Upper lobe of left lung (tissue), 4 donors: ENCODE data around the gene TMPRSS4.

Experiments used
- CTCF ChIP-seq, 6 experiments: fragments of 450-650 bp in 4 of 6; fragments of 200-600 bp in 2 of 6; sonication (generic) in 2 of 6; IDR thresholded peaks; one replicate each; pipeline ENCODE4 v1.5.1; 2016 to 2019; ENCODE audit warnings: antibody characterized with exemption in 6 of 6
- EP300 ChIP-seq, 4 donors: sonication (generic); formaldehyde crosslinking; IDR thresholded peaks; one replicate each; pipeline ENCODE4 v1.5.1; 2017; ENCODE audit warnings: antibody characterized with exemption in 4 of 4, control low read depth in 2 of 4
- POLR2A ChIP-seq, 4 donors: fragments of 450-650 bp; IDR thresholded peaks; one replicate each; pipeline ENCODE4 v1.5.1; 2016 to 2017; ENCODE audit warnings: antibody characterized with exemption in 4 of 4, mild to moderate bottlenecking in 2 of 4
- POLR2AphosphoS5 ChIP-seq, 2 donors: sonication (generic); formaldehyde crosslinking; IDR thresholded peaks; one replicate each; pipeline ENCODE4 v1.5.1; 2017; ENCODE audit warnings: antibody characterized with exemption in 2 of 2

- TF ChIP-seq POLR2AphosphoS5 (IDR thresholded peaks at IDR 0.05) (no peak), CTCF (IDR thresholded peaks at IDR 0.05) (no peak), POLR2A (IDR thresholded peaks at IDR 0.05) (no peak), EP300 (IDR thresholded peaks at IDR 0.05) (no peak)
Observed at GRCh38 chr11:118157186-118157895, 80.5 kb downstream of the TMPRSS4 start.
